Adrenal gland (tissue), 5 donors: ENCODE results near the gene LRRC59.

Experiments
- POLR2A ChIP-seq, 2 donors: fragments of 450-650 bp; IDR thresholded peaks; one replicate each; pipeline ENCODE4 v1.6.1; 2017; ENCODE audit warnings: antibody characterized with exemption in 2 of 2, mild to moderate bottlenecking in 2 of 2, moderate library complexity in 1 of 2
- TF ChIP-seq, protein P1 (sequence below), 6 experiments: fragments of 450-650 bp in 4 of 6; fragments of 200-600 bp in 2 of 6; sonication (generic) in 1 of 6; IDR thresholded peaks; 1 replicate in 5 of 6; 2 replicates in 1 of 6; pipeline versions ENCODE4 v1.5.1 to v1.8.0; 2016 to 2021; ENCODE audit warnings: antibody characterized with exemption in 6 of 6, mild to moderate bottlenecking in 2 of 6, moderate library complexity in 1 of 6
- donor health status: DM: no; HTN: no; CAD: no.

DNA sequence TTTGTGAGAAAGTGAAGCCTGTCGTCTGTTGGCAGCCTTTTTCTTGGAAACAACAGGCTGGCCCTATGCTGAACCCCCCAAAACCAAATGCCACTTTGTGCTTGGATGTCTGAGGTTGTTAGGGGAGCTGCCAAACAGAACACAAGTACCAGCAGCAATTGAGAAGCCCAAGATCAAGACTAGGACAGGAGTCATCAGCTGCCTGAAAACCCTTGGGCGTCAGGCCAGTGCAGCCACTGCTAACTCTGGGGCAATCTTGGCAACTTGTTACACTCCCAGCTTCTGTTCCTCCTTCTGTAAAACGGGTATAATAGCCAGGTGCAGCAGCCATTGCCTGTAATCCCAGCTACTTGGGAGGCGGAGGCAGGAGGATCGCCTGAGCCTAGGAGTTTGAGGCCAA, 9.3 kb upstream of the LRRC59 start:
- TF ChIP-seq, protein P1, sequence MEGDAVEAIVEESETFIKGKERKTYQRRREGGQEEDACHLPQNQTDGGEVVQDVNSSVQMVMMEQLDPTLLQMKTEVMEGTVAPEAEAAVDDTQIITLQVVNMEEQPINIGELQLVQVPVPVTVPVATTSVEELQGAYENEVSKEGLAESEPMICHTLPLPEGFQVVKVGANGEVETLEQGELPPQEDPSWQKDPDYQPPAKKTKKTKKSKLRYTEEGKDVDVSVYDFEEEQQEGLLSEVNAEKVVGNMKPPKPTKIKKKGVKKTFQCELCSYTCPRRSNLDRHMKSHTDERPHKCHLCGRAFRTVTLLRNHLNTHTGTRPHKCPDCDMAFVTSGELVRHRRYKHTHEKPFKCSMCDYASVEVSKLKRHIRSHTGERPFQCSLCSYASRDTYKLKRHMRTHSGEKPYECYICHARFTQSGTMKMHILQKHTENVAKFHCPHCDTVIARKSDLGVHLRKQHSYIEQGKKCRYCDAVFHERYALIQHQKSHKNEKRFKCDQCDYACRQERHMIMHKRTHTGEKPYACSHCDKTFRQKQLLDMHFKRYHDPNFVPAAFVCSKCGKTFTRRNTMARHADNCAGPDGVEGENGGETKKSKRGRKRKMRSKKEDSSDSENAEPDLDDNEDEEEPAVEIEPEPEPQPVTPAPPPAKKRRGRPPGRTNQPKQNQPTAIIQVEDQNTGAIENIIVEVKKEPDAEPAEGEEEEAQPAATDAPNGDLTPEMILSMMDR (IDR thresholded peaks at IDR 0.05), result no peak
- TF ChIP-seq POLR2A (IDR thresholded peaks at IDR 0.05), result no peak
